T-cell (primary cell): ENCODE measurements around the gene TNFRSF14. TPM values are rescaled to one million over a fixed set of nuclear protein-coding genes. Genes with fewer than 3 reads are reported as not detected.

ENCODE experiments used
- ATAC-seq, 4 experiments: fragments of 200-7000 bp in 3 of 4; fragments of 150-1000 bp in 1 of 4; cut with Tn5 transposase; replicated peaks in 1 of 4; 1 replicate in 3 of 4; 2 replicates in 1 of 4; pipeline ENCODE4 v1.10.0; 2021; ENCODE audit warnings: moderate library complexity in 3 of 4, mild to moderate bottlenecking in 2 of 4, moderate number of reproducible peaks in 1 of 4
- CTCF ChIA-PET, 2 donors: fragments of 300-600 bp; sonication (Branson Sonifier 250); formaldehyde crosslinking; loops; one replicate each; lab custom pipeline; 2022; ENCODE audit warnings: antibody characterized with exemption in 2 of 2; lab: Charles Lee
- POLR2A ChIA-PET, 2 donors: fragments of 300-600 bp; sonication (Branson Sonifier 250); formaldehyde crosslinking; loops; one replicate each; lab custom pipeline; 2022; ENCODE audit warnings: antibody characterized with exemption in 2 of 2; lab: Charles Lee
- DNase-seq, 35 experiments: peaks; one replicate each; pipeline versions ENCODE4 v3.0.0 to v3.0.0-alpha.2; 2013 to 2023
- H3K27ac ChIP-seq: one replicate; pipeline ENCODE4 v1.5.1; 2013; ENCODE audit warnings: low read length
- H3K27me3 ChIP-seq, 2 experiments: replicated peaks in 1 of 2; 1 replicate in 1 of 2; 2 replicates in 1 of 2; pipeline versions ENCODE4 v1.6.1 to v1.7.0; 2013; ENCODE audit warnings: low read length in 1 of 2, mixed read lengths in 1 of 2; ENCODE audit not compliant: control insufficient read depth in 2 of 2, insufficient read depth in 2 of 2; ENCODE audit errors: extremely low read depth in 1 of 2
- H3K36me3 ChIP-seq, 2 donors: 1 replicate in 1 of 2; 2 replicates in 1 of 2; pipeline versions ENCODE4 v1.6.1 to v1.7.0; 2013; ENCODE audit warnings: low read length in 1 of 2; ENCODE audit not compliant: control insufficient read depth in 2 of 2, insufficient read depth in 1 of 2; ENCODE audit errors: extremely low read depth in 1 of 2
- H3K4me1 ChIP-seq, 2 experiments: 1 replicate in 1 of 2; 2 replicates in 1 of 2; pipeline versions ENCODE4 v1.6.1 to v1.7.0; 2013; ENCODE audit warnings: low read length in 2 of 2, mixed read lengths in 1 of 2; ENCODE audit not compliant: insufficient read depth in 2 of 2, control insufficient read depth in 1 of 2; ENCODE audit errors: extremely low read depth in 1 of 2
- H3K4me3 ChIP-seq, 2 donors: 1 replicate in 1 of 2; 2 replicates in 1 of 2; pipeline versions ENCODE4 v1.5.1 to v1.7.0; 2013; ENCODE audit warnings: mild to moderate bottlenecking in 2 of 2, low read length in 1 of 2, moderate library complexity in 1 of 2; ENCODE audit not compliant: control insufficient read depth in 1 of 2; ENCODE audit errors: extremely low read depth in 1 of 2
- H3K9me3 ChIP-seq: 2 replicates; pipeline ENCODE4 v1.7.0; 2013
- H3K27ac Mint-ChIP-seq, 2 donors: one replicate each; pipeline ENCODE4 v1.8.0; 2020 to 2021; ENCODE audit warnings: mild to moderate bottlenecking in 2 of 2, mixed read lengths in 2 of 2
- H3K27me3 Mint-ChIP-seq, 2 donors: one replicate each; pipeline ENCODE4 v1.8.0; 2021 to 2022; ENCODE audit warnings: mixed read lengths in 2 of 2
- H3K36me3 Mint-ChIP-seq: one replicate; pipeline ENCODE4 v1.8.0; 2021; ENCODE audit warnings: mixed read lengths
- H3K4me1 Mint-ChIP-seq, 3 donors: one replicate each; pipeline ENCODE4 v1.8.0; 2020 to 2022; ENCODE audit warnings: mixed read lengths in 3 of 3, mild to moderate bottlenecking in 1 of 3
- H3K4me3 Mint-ChIP-seq, 3 donors: one replicate each; pipeline ENCODE4 v1.8.0; 2020 to 2022; ENCODE audit warnings: mild to moderate bottlenecking in 3 of 3, mixed read lengths in 3 of 3, moderate library complexity in 3 of 3
- H3K9me3 Mint-ChIP-seq, 3 donors: one replicate each; pipeline ENCODE4 v1.8.0; 2020 to 2022; ENCODE audit warnings: mixed read lengths in 3 of 3
- WGBS: methylation state at CpG from one replicate; pipeline ENCODE4 v1.1.5; 2013; ENCODE audit warnings: missing lambda C conversion rate; ENCODE audit not compliant: insufficient coverage; 5-methylcytosine and 5-hydroxymethylcytosine counted together
- total RNA-seq, 35 experiments: library from RNA in 6 of 35; stranded (reverse) in 6 of 35; fragments of 120-200 nt in 1 of 35; gene quantifications; one replicate each; pipeline versions ENCODE4 v1.2.1 to v1.2.4 and lab custom pipeline; 2013 to 2026

The TNFRSF14 gene
- total RNA-seq, 5 donors from 2014 or later (not counting 1 experiment from before 2014, with no cell fraction given), result 163 to 214 (median 211) TPM

DNA sequence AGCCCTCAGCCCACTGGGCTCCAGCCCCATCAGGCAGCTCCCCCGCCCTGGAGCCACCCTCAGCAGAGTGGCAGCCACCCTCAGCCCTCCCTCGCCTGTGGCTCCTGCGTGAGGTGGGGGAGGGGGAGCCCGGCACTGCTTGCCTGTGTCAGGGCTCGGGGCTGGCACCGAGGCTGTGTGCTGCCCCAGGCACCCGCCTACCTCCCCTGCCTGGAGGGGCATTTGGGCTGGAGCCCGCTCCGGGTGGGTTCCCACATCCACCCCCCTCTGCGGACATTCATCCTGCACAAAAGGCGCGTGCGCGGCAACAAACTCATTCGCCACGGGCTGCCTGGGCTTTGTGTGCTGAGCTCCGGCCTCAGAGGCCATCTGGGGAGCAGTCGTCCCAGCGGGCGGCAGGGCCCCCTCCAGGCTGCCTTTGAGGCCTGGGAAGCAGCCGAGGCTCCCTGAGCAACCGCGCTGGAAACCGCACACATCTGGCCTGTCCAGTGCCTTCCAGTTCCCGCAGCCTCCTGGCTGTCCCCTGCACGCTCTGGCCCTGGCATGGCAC lies 12.6 kb upstream of the TNFRSF14 start:
- no peaks in the 10 kb centered on the region for H3K36me3 Mint-ChIP-seq
- Histone ChIP-seq H3K4me1 (peaks cover 12 to 72% of the 10 kb centered on the region in 2 experiments), H3K27me3 (peaks cover 0 to 33% of the 10 kb centered on the region in 2 experiments), H3K4me3 (peak overlapping the region in 1 of 2 donors; percentile 49), H3K9me3 (no peaks in the 10 kb centered on the region), H3K36me3 (no peaks in the 10 kb centered on the region), H3K27ac (no peak overlapping the region)
- H3K4me3 Mint-ChIP-seq, result peak overlapping the region in 1 of 3 donors; percentile 50
- H3K27me3 Mint-ChIP-seq, result peaks cover 0 to 2% of the 10 kb centered on the region in 2 donors
- peaks cover 13 to 33% (median 32%) of the 10 kb centered on the region in 3 donors for H3K4me1 Mint-ChIP-seq
- WGBS, result 36% methylated on average over 20 of the region's 26 CpGs
- POLR2A ChIA-PET, result interaction anchor here in 1 of 2 donors (0.6 kb wide), 1 partner anchor 410 kb away, joined by 5 read pairs; no protein-coding TSS in a partner anchor
- H3K27ac Mint-ChIP-seq, result peak overlapping the region in 1 of 2 donors; percentile 34
- DNase-seq, result peak in 32 of 35 experiments; percentile 38 to 75 (median 63)
- ATAC-seq, result no peak
- no peaks in the 10 kb centered on the region for H3K9me3 Mint-ChIP-seq
- CTCF ChIA-PET, result no interaction called here

DNA sequence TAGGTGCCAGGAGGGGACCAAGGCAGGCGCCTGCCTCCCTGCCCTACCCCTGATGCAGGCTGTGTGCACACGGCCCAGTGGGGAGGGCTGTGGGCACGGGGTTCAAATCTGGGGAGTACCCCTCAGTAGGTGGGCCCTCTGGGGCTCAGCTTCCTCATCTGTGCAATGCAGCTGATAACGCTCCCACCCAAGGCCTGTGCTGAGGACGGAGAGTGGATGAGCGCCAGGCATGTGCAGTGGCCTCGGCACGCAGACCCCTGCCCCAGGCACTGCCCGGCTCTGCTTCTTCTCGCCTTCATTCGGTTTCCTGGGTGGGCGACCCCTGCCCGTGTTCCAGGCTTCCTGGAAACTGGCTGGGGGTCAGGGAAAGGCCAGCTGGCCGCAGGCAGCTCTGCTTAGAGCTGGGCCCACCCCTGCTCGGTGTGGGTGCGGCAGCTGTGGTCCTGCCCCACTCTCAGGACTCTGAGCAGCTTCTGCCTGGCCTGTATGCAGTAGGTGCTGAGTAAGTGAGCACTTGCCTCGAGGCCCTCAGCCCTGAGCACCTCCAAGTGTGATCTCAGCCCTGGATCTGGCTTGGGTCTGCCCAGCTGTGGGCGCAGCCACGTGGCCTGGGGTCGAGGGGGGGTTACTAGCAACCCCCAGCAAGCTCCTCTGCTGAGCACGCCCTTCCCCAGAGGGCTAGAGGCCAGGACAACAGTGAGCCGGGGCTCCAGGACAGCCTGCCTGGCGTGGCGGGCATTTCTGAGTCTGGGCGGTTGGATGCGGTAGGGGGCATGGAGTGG lies 11.9 kb upstream of the TNFRSF14 start:
- WGBS, result 77% methylated on average over 25 of the region's 26 CpGs

DNA sequence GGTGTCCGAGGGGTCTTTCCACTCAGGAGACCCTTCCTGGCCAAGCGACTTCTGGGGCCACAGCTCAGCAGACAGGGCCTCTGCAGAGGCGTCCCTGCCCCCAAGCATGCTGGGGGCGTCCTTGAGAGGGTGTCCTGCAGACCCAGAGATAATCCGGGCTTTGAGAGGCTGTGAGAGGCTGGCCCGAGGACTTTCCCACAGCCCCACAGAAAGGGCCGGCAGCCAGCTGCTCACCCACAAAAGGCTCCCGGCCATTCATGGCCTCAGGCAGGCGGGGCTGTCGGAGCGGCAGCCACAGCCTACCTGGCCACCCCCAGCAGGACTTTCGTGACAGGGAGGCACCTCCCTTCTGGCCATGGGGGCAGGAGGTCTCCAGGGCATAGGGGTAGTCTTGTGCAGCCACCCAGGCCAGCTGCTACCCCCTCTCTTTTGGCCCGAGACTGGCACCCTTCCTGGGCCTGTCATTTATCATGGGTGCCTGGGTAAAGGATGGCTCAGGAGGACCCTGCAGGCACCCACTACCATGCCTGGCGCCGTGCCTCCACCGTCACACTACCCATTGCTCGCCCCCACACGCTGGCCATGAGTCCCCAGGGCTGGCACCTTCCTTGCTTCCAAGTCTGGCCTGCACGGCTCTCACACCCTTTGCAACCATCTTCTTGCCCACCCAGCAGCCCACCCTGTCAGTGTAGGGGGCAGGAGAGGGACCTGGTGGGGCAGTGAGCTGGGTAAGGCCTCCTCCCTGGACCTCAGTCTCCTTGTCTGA lies 11.1 kb upstream of the TNFRSF14 start:
- no peak for ATAC-seq

More for the DNA sequence above, 11.9 kb upstream of the TNFRSF14 start:
- Histone ChIP-seq H3K27ac (no peak overlapping the region), H3K27me3 (peaks cover 0 to 26% of the 10 kb centered on the region in 2 experiments), H3K36me3 (no peaks in the 10 kb centered on the region), H3K4me1 (peaks cover 12 to 77% of the 10 kb centered on the region in 2 experiments), H3K9me3 (no peaks in the 10 kb centered on the region), H3K4me3 (no peak overlapping the region)
- Mint-ChIP-seq H3K27ac (peak overlapping the region; percentile 23 to 34), H3K4me1 (peaks cover 17 to 39% (median 39%) of the 10 kb centered on the region in 3 donors), H3K36me3 (no peaks in the 10 kb centered on the region), H3K9me3 (no peaks in the 10 kb centered on the region), H3K4me3 (peak overlapping the region in 1 of 3 donors; percentile 50), H3K27me3 (peaks cover 0 to 2% of the 10 kb centered on the region in 2 donors)
- no peak for ATAC-seq
- DNase-seq, result peak in 1 of 35 experiments; percentile 29
- ChIA-PET CTCF (interaction anchor here in 1 of 2 donors (1.4 kb wide), 1 partner anchor 41 kb away, joined by 4 read pairs; no protein-coding TSS in a partner anchor), POLR2A (no interaction called here)

DNA sequence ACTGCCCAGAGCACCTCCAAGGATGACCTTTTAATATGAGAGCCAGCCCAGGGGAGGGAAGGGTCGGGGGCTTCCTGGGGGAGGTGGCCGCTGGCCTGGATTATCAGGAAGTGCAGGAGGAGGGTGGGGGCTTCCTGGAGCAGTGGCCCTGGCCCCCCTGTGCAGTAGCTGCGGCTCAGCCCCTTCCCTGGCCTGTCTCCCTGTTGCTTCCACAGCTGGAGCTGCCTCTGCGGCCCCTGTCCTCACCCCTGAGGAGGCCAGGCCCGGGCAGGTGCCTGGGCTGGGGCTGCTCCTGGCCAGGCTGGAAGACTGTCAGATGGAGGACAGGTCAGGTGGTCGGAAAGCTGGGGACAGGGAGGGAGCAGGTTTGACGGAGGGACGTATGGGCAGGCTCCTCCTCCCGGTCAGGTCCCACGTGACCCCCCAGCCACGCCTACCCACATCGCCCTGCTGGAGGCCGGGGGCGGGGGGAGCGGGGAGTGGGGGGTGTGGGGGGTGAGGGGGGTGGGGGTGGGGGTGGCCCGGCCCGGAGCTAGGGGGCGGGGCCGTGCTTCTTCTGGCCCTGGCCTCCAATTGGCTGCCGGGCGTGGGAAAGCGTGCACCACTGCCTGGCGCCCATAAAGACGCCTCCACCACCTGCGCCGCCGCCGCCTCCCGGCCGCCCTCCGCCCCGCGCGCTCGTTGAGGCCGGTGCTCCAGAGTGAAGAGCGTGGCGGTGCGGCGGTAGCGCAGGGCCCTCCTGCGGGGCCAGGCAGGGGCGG lies 10.2 kb upstream of the TNFRSF14 start:
- Histone ChIP-seq H3K27ac (peak overlapping the region; percentile 99), H3K4me3 (peak overlapping the region in 1 of 2 donors; percentile 71), H3K4me1 (peaks cover 9 to 79% of the 10 kb centered on the region in 2 experiments), H3K9me3 (no peaks in the 10 kb centered on the region), H3K36me3 (no peaks in the 10 kb centered on the region), H3K27me3 (peaks cover 0 to 14% of the 10 kb centered on the region in 2 experiments)
- H3K4me3 Mint-ChIP-seq, result peak overlapping the region; percentile 80 to 92 (median 91)
- DNase-seq, result peak; percentile 71 to 95 (median 86)
- H3K27me3 Mint-ChIP-seq, result peaks cover 0 to 2% of the 10 kb centered on the region in 2 donors
- peak; percentile 56 to 61 (median 58) for ATAC-seq
- no peaks in the 10 kb centered on the region for H3K36me3 Mint-ChIP-seq
- peak overlapping the region in 1 of 2 donors; percentile 16 for H3K27ac Mint-ChIP-seq
- POLR2A ChIA-PET, result interaction anchor here in 1 of 2 donors (0.6 to 0.9 kb wide), 2 partner anchors 317 to 318 kb away, joined by 3 read pairs; no protein-coding TSS in a partner anchor
- peaks cover 23 to 46% (median 44%) of the 10 kb centered on the region in 3 donors for H3K4me1 Mint-ChIP-seq
- no peaks in the 10 kb centered on the region for H3K9me3 Mint-ChIP-seq
- CTCF ChIA-PET, result interaction anchor here in 1 of 2 donors (0.6 to 1.4 kb wide), 3 partner anchors 12 to 40 kb away, joined by 3 to 5 read pairs (median 4); partner anchors contain the start of gene PRXL2B
- 3% methylated on average over 30 of the region's 43 CpGs for WGBS

More for the DNA sequence above, 11.1 kb upstream of the TNFRSF14 start:
- peak overlapping the region in 2 of 3 donors; percentile 17 to 91 for H3K4me3 Mint-ChIP-seq
- peak overlapping the region; percentile 22 to 23 for H3K27ac Mint-ChIP-seq
- H3K4me3 ChIP-seq, result no peak overlapping the region
- H3K9me3 ChIP-seq, result no peaks in the 10 kb centered on the region
- H3K4me1 ChIP-seq, result peaks cover 12 to 83% of the 10 kb centered on the region in 2 experiments
- peaks cover 23 to 44% (median 44%) of the 10 kb centered on the region in 3 donors for H3K4me1 Mint-ChIP-seq
- no peaks in the 10 kb centered on the region for H3K36me3 Mint-ChIP-seq
- H3K9me3 Mint-ChIP-seq, result no peaks in the 10 kb centered on the region
- ChIA-PET CTCF (interaction anchor here in 1 of 2 donors (1.4 kb wide), 1 partner anchor 41 kb away, joined by 4 read pairs; no protein-coding TSS in a partner anchor), POLR2A (no interaction called here)
- H3K27ac ChIP-seq, result peak overlapping the region; percentile 58
- peaks cover 0 to 2% of the 10 kb centered on the region in 2 donors for H3K27me3 Mint-ChIP-seq
- no peaks in the 10 kb centered on the region for H3K36me3 ChIP-seq
- no peak for DNase-seq
- WGBS, result 82% methylated on average over 9 of the region's 19 CpGs
- H3K27me3 ChIP-seq, result peaks cover 0 to 19% of the 10 kb centered on the region in 2 experiments

DNA sequence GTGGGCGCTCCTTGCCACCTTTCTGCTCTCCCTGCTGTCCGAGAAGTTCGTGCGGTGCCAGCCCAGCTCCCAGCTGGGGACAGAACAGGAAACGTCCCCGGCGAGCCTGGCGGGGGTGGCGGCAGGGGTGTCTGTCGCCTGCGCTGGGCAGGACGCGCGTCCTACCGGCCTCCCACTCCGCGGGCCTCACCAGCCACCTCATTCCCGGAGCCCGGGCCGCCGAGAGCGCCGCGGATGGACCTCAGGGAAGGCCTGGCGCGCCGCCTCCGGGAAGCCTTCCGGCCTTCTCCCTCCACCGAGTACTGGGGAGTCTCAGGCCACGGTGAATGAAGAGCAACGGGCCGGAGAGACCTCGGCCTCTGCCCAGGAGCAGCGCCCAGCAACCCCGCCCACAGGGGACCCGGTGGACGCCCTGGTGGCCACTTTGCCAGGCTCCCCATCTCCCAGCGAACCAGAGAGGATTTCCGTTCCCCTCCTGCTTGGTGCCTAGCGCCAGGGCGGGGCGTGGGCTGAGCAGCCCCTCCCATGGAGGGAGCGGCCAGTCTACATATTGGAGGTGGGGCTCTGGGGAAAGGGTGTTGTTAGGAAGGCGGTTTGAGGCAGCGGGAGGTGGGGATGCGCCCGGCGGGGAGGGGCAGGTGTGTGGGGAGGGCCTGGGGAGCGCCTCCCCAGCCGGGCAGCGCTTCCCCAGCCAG lies 9.5 kb upstream of the TNFRSF14 start:
- ATAC-seq (peak; percentile 50 to 63 (median 61)), DNase-seq (peak; percentile 66 to 93 (median 80))
- H3K4me1 ChIP-seq, result peaks cover 4 to 72% of the 10 kb centered on the region in 2 experiments
- peak overlapping the region; percentile 80 to 92 (median 91) for H3K4me3 Mint-ChIP-seq
- no peaks in the 10 kb centered on the region for H3K36me3 ChIP-seq
- no peaks in the 10 kb centered on the region for H3K9me3 ChIP-seq
- H3K27ac Mint-ChIP-seq, result peak overlapping the region; percentile 98
- no peaks in the 10 kb centered on the region for H3K36me3 Mint-ChIP-seq
- H3K4me3 ChIP-seq, result peak overlapping the region; percentile 71 to 89
- H3K27me3 ChIP-seq, result peaks cover 0 to 7% of the 10 kb centered on the region in 2 experiments
- H3K9me3 Mint-ChIP-seq, result no peaks in the 10 kb centered on the region
- H3K27me3 Mint-ChIP-seq, result peaks cover 0 to 2% of the 10 kb centered on the region in 2 donors
- peaks cover 16 to 47% (median 39%) of the 10 kb centered on the region in 3 donors for H3K4me1 Mint-ChIP-seq
- ChIA-PET CTCF (interaction anchor here in 1 of 2 donors (0.6 to 1.1 kb wide), 4 partner anchors 13 to 39 kb away, joined by 3 to 5 read pairs (median 4); partner anchors contain the start of gene PRXL2B), POLR2A (interaction anchor here in 1 of 2 donors (0.9 to 1.2 kb wide), 4 partner anchors 9 to 319 kb away, joined by 3 to 7 read pairs (median 5); partner anchors contain the start of genes PANK4 and TNFRSF14)
- peak overlapping the region; percentile 99 for H3K27ac ChIP-seq
- under 1% methylated on average over 49 of the region's 52 CpGs for WGBS
